ENCODE data around the gene FOXM1.
A peak's percentile ranks its signal among the peaks of the same experiment; 100 is the strongest.

FOXM1 gene

GRCh38 chr12:2877047-2877952 is at the start of gene FOXM1, which contains the start of gene RHNO1:
Gene FOXM1, minus strand, starts transcription at chr12:2877174. Its CDS starts 2,696 bp downstream, at chr12:2874478.
Gene RHNO1, plus strand, starts transcription at chr12:2877223. Its CDS starts 8,144 bp downstream, at chr12:2885367.
- DNase-seq (ENCODE audit: low read depth), result peak; percentile 89
- H3K4me3 ChIP-seq (ENCODE audit: low read length), result peak within 1 kb of the TSS; percentile 77
- TF ChIP-seq CTCF (IDR thresholded peaks at IDR 0.05; ENCODE audit: insufficient read depth, low read depth, low read length, missing control alignments), result no peak

GRCh38 chr12:2925322-2925995 is 48.5 kb upstream of the FOXM1 start:
- no peak overlapping the region for H3K4me3 ChIP-seq (ENCODE audit: low read length)
- no peak for TF ChIP-seq CTCF (IDR thresholded peaks at IDR 0.05; ENCODE audit: insufficient read depth, low read depth, low read length, missing control alignments)
- DNase-seq (ENCODE audit: low read depth), result peak; percentile 67

GRCh38 chr12:2924019-2924418 is 47.0 kb upstream of the FOXM1 start:
- DNase-seq (ENCODE audit: low read depth), result peak; percentile 21
- no peak overlapping the region for H3K4me3 ChIP-seq (ENCODE audit: low read length)
- no peak for TF ChIP-seq CTCF (IDR thresholded peaks at IDR 0.05; ENCODE audit: insufficient read depth, low read depth, low read length, missing control alignments)

DNA sequence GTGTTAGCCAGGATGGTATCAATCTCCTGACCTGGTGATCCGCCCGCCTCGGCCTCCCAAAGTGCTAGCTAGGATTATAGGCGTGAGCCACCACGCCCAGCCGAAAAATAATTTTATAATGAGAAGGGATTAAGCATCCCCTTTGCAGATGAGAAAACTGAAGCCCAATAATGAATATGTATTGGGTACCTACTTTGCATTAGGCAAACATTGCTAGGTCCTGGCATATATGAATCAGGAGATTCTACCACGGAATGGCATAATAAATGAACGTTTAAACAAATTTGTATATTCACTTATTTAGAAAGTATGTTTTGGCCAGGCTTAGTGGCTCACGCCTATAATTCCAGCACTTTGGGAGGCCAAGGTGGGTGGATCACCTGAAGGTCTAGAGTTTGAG is 46.1 kb upstream of the FOXM1 start:
- no peak overlapping the region for H3K4me3 ChIP-seq (ENCODE audit: low read length)
- DNase-seq (ENCODE audit: low read depth), result no peak
- no peak for TF ChIP-seq CTCF (IDR thresholded peaks at IDR 0.05; ENCODE audit: insufficient read depth, low read depth, low read length, missing control alignments)

DNA sequence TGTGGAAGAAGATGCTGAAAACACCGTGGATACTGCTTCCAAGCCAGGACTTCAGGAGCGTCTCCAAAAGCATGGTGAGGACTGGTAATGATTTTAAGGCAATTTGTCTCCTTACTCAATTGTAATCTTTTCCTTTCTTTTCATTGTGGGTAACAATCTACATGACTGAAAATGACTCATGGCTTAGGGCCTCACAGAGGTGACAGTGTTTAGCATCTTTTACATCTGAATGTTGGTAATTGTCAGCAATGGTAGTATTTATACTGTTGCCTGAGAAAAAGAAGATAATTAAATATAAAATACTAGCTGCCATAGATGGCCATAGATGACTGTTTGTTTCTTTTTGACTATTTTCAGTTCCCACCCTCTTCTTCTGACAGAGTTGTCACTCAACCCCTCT is 45.4 kb upstream of the FOXM1 start:
- no peak for TF ChIP-seq CTCF (IDR thresholded peaks at IDR 0.05; ENCODE audit: insufficient read depth, low read depth, low read length, missing control alignments)
- no peak overlapping the region for H3K4me3 ChIP-seq (ENCODE audit: low read length)
- DNase-seq (ENCODE audit: low read depth), result no peak

DNA sequence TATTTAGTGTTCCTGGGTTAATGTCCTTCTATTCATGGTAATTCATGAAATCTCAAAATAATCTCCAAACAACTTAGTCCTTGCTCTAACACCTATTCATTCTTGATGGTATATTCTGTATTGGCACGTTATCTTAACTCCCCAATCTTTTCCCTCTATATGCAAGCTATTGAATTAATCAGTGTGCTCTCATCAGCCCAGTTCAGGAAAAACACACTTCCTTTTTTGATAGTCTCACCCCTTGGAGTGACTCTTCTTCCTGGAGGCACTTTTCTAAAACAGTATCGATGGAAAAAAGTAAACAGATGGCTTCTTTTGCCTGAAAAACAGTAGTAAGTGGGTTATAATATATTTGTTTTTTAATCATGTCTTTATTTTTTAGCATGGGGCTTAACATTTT is 42.3 kb upstream of the FOXM1 start:
- DNase-seq (ENCODE audit: low read depth), result no peak
- no peak for TF ChIP-seq CTCF (IDR thresholded peaks at IDR 0.05; ENCODE audit: insufficient read depth, low read depth, low read length, missing control alignments)
- no peak overlapping the region for H3K4me3 ChIP-seq (ENCODE audit: low read length)

All from epithelial cell of esophagus (primary cell).